BLaER1 (cell line): ENCODE measurements around the gene ACSS3.

Source experiments
- H3K27ac ChIP-seq: shearing (Covaris generic); formaldehyde crosslinking; 2 replicates; pipeline ENCODE4 v1.8.1; 2022
- H3K27me3 ChIP-seq: shearing (Covaris generic); formaldehyde crosslinking; 2 replicates; pipeline ENCODE4 v1.8.1; 2022
- H3K36me3 ChIP-seq: shearing (Covaris generic); formaldehyde crosslinking; 2 replicates; pipeline ENCODE4 v1.8.1; 2022
- H3K4me1 ChIP-seq: shearing (Covaris generic); formaldehyde crosslinking; 2 replicates; pipeline ENCODE4 v1.8.1; 2022
- H3K4me2 ChIP-seq: shearing (Covaris generic); formaldehyde crosslinking; 2 replicates; pipeline ENCODE4 v1.8.1; 2022
- H3K4me3 ChIP-seq: shearing (Covaris generic); formaldehyde crosslinking; 2 replicates; pipeline ENCODE4 v1.8.1; 2022
- H3K9ac ChIP-seq: shearing (Covaris generic); formaldehyde crosslinking; 2 replicates; pipeline ENCODE4 v1.8.1; 2022
- H3K9me3 ChIP-seq: shearing (Covaris generic); formaldehyde crosslinking; 2 replicates; pipeline ENCODE4 v1.8.1; 2022
- H4K20me1 ChIP-seq: shearing (Covaris generic); formaldehyde crosslinking; 2 replicates; pipeline ENCODE4 v1.8.1; 2022
- Cebpa-rat ChIP-seq: shearing (Covaris generic); IDR thresholded peaks from 2 replicates; pipeline ENCODE4 v1.8.1; 2022

ACSS3 gene

DNA sequence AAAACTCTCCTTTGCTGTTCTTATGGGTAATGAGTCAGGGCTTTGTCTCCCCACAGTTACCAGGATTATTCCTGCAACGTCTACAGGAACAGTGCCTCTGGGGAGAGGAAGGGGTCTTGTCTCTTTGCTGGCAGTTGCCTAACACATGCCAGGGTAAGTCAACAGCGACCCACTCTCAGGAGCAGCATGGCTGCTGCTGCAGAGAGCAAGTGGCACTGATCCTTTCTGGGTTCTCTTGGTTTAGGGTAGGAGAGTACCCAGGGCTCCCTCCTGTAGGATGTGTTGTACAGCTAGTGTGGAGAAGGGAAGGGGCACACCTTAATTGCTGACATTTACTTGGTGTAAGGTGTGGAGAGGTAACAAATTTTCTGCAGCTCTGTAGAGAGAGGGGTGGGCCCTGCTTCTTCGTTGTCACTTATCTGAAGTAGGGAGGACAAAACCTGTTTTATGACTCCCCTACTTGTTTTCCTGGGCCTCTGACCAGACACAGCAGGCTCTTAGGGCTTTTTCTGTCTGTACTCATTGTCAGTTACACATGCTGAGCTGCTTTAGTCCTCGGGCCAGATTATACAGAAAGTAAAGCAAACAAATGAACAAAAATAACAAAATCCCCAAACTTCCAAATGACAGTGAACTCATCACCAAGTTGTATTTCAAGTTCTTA, 168.2 kb downstream of the ACSS3 start:
- no peak overlapping the region for H3K4me2 ChIP-seq
- no peaks in the 10 kb centered on the region for H3K27me3 ChIP-seq
- H3K9ac ChIP-seq = no peak overlapping the region
- H4K20me1 ChIP-seq = no peaks in the 10 kb centered on the region
- H3K4me1 ChIP-seq = no peaks in the 10 kb centered on the region
- no peak overlapping the region for H3K27ac ChIP-seq
- TF ChIP-seq Cebpa-rat = no peak
- no peaks in the 10 kb centered on the region for H3K9me3 ChIP-seq
- no peaks in the 10 kb centered on the region for H3K36me3 ChIP-seq
- H3K4me3 ChIP-seq = no peak overlapping the region

GRCh38 chr12:81249976-81250375, 172.1 kb downstream of the ACSS3 start:
- Histone ChIP-seq H3K4me1 (no peaks in the 10 kb centered on the region), H3K9me3 (no peaks in the 10 kb centered on the region), H3K27ac (no peak overlapping the region), H3K9ac (no peak overlapping the region), H3K4me3 (no peak overlapping the region), H3K27me3 (no peaks in the 10 kb centered on the region), H3K4me2 (no peak overlapping the region), H4K20me1 (no peaks in the 10 kb centered on the region), H3K36me3 (no peaks in the 10 kb centered on the region)
- no peak for TF ChIP-seq Cebpa-rat

DNA sequence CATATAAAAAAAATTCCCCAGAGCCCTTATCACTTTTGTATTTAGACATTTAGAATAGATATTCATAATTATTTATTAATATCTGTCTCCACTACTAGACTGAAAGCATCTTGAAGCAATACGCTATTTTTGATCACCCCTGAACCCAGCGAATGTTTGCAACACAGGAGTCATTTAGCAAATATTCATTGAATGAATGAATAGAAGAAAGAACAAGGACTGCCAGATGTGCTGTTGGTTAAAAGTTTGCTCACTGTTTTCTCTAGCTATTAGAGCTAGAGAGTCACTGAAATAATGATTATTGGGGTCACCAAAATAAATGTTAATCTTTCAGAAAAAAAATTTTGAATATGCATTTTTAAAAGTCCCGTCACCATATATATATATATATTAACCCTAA, 174.3 kb downstream of the ACSS3 start:
- no peaks in the 10 kb centered on the region for H3K9me3 ChIP-seq
- H3K4me3 ChIP-seq = no peak overlapping the region
- no peak overlapping the region for H3K4me2 ChIP-seq
- no peaks in the 10 kb centered on the region for H3K27me3 ChIP-seq
- no peak for TF ChIP-seq Cebpa-rat
- H3K36me3 ChIP-seq = no peaks in the 10 kb centered on the region
- no peak overlapping the region for H3K9ac ChIP-seq
- H3K27ac ChIP-seq = no peak overlapping the region
- H3K4me1 ChIP-seq = no peaks in the 10 kb centered on the region
- no peaks in the 10 kb centered on the region for H4K20me1 ChIP-seq

- no peak for TF ChIP-seq Cebpa-rat
- H3K4me3 ChIP-seq = no peak overlapping the region
- H4K20me1 ChIP-seq = no peaks in the 10 kb centered on the region
- no peaks in the 10 kb centered on the region for H3K27me3 ChIP-seq
- H3K27ac ChIP-seq = no peak overlapping the region
- no peaks in the 10 kb centered on the region for H3K9me3 ChIP-seq
- H3K36me3 ChIP-seq = no peaks in the 10 kb centered on the region
- H3K9ac ChIP-seq = no peak overlapping the region
- no peak overlapping the region for H3K4me2 ChIP-seq
- H3K4me1 ChIP-seq = no peaks in the 10 kb centered on the region
Measured at GRCh38 chr12:81253360-81253759, 175.5 kb downstream of the ACSS3 start.

DNA sequence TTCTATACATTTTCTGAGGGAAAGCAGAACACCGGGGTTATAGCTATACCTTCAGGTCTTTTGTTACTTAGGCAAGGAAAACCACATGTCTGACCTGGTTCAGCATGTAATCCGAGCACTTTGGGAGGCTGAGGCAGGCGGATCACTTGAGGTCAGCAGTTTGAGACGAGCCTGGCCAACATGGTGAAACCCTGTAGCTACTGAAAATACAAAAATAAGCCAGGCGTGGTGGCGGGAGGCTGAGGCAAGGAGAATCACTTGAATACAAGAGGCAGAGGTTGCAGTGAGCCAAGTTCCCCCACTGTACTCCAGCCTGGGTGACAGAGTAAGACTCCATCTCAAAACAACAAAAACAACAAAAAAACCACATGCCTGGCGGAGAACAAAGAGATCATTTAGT, 177.6 kb downstream of the ACSS3 start:
- Histone ChIP-seq H4K20me1 (no peaks in the 10 kb centered on the region), H3K4me3 (no peak overlapping the region), H3K9me3 (no peaks in the 10 kb centered on the region), H3K36me3 (no peaks in the 10 kb centered on the region), H3K27ac (no peak overlapping the region), H3K4me1 (no peaks in the 10 kb centered on the region), H3K9ac (no peak overlapping the region), H3K27me3 (no peaks in the 10 kb centered on the region), H3K4me2 (no peak overlapping the region)
- TF ChIP-seq Cebpa-rat = no peak

DNA sequence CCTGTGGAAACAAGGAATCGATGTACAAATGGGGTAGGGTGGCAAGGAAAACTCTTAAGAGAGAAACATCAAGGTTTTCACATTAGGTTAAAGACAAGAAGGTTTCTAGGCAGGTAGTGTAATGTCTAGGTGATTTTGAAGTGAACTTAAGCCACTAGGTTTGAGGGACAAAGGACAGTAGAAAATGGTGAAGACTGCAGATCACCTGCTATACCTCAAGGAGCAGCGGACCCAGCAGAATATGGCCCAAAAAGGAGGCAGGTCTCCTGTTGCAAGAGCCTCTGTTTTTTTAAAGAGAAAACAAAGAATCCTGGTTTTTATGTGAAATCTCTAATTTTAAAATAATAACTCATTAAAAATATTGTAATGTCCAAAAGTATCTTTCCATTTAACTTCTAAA, 178.1 kb downstream of the ACSS3 start:
- H3K4me1 ChIP-seq = no peaks in the 10 kb centered on the region
- H3K27ac ChIP-seq = no peak overlapping the region
- H3K36me3 ChIP-seq = no peaks in the 10 kb centered on the region
- no peaks in the 10 kb centered on the region for H4K20me1 ChIP-seq
- no peak overlapping the region for H3K4me3 ChIP-seq
- no peaks in the 10 kb centered on the region for H3K9me3 ChIP-seq
- no peak overlapping the region for H3K4me2 ChIP-seq
- H3K9ac ChIP-seq = no peak overlapping the region
- no peaks in the 10 kb centered on the region for H3K27me3 ChIP-seq
- TF ChIP-seq Cebpa-rat = no peak

- H3K4me1 ChIP-seq = no peaks in the 10 kb centered on the region
Measured at GRCh38 chr12:81257947-81258551, 180.2 kb downstream of the ACSS3 start.

GRCh38 chr12:81259360-81259759, 181.5 kb downstream of the ACSS3 start:
- no peak for TF ChIP-seq Cebpa-rat
- Histone ChIP-seq H3K4me2 (no peak overlapping the region), H3K36me3 (no peaks in the 10 kb centered on the region), H3K27me3 (no peaks in the 10 kb centered on the region), H3K9ac (no peak overlapping the region), H3K4me1 (no peaks in the 10 kb centered on the region), H3K4me3 (no peak overlapping the region), H4K20me1 (no peaks in the 10 kb centered on the region), H3K9me3 (no peaks in the 10 kb centered on the region), H3K27ac (no peak overlapping the region)

More at GRCh38 chr12:81257947-81258551, 180.2 kb downstream of the ACSS3 start:
- no peaks in the 10 kb centered on the region for H3K36me3 ChIP-seq
- no peak overlapping the region for H3K27ac ChIP-seq
- H3K27me3 ChIP-seq = no peaks in the 10 kb centered on the region
- H3K9ac ChIP-seq = no peak overlapping the region
- no peaks in the 10 kb centered on the region for H4K20me1 ChIP-seq
- no peak for TF ChIP-seq Cebpa-rat
- H3K4me3 ChIP-seq = no peak overlapping the region
- H3K4me2 ChIP-seq = no peak overlapping the region
- no peaks in the 10 kb centered on the region for H3K9me3 ChIP-seq

- no peak overlapping the region for H3K4me3 ChIP-seq
- no peak overlapping the region for H3K9ac ChIP-seq
- no peaks in the 10 kb centered on the region for H3K4me1 ChIP-seq
- H4K20me1 ChIP-seq = no peaks in the 10 kb centered on the region
- no peak overlapping the region for H3K27ac ChIP-seq
- no peak for TF ChIP-seq Cebpa-rat
- no peak overlapping the region for H3K4me2 ChIP-seq
- H3K27me3 ChIP-seq = no peaks in the 10 kb centered on the region
- no peaks in the 10 kb centered on the region for H3K9me3 ChIP-seq
- no peaks in the 10 kb centered on the region for H3K36me3 ChIP-seq
Measured at GRCh38 chr12:81261508-81262207, 183.8 kb downstream of the ACSS3 start.

DNA sequence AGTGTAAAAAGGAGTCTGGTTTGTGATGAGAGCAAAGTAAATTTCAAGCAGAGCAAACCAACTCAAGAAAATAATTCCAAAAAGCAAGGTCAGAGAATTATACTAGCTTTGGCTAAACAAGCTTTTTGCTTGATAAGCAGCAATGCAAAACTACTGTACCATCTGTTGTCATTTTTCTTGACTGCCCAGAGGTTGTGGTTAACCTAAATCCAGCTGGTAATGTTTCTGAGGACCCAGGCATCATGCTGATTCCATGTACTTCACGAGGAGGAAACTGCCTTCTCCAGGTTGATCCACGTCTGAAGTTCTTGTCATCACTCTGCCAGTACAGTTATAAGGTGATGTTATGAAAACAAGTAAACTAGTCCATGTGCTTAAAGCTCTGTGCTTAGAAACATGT, 185.2 kb downstream of the ACSS3 start:
- TF ChIP-seq Cebpa-rat = no peak
- Histone ChIP-seq H3K9ac (no peak overlapping the region), H4K20me1 (no peaks in the 10 kb centered on the region), H3K4me3 (no peak overlapping the region), H3K27me3 (no peaks in the 10 kb centered on the region), H3K9me3 (no peaks in the 10 kb centered on the region), H3K27ac (no peak overlapping the region), H3K4me1 (no peaks in the 10 kb centered on the region), H3K4me2 (no peak overlapping the region), H3K36me3 (no peaks in the 10 kb centered on the region)
